Measurements from ENCODE around the gene MT1E. TPM values are rescaled to one million over a fixed set of nuclear protein-coding genes. Genes with fewer than 3 reads are reported as not detected.
A peak's percentile ranks its signal among the peaks of the same experiment; 100 is the strongest.

The MT1E gene
- total and polyA plus RNA-seq, 2 of the 13 experiments (the other 11 are each of a cell fraction or from before 2014, with no cell fraction given) = 110 to 1,072 TPM

- TF ChIP-seq ZNF792 (CRISPR knock-in tag; IDR thresholded peaks at IDR 0.05) (peak; percentile 94), STAG1 (CRISPR knock-in tag; IDR thresholded peaks at IDR 0.05) (0 out of 2 replicates have a peak, but pooled peaks have one; percentile 2), ZNF280D (CRISPR knock-in tag; IDR thresholded peaks at IDR 0.05) (0 out of 2 replicates have a peak, but pooled peaks have one; percentile 60), ZMYM4 (CRISPR knock-in tag; IDR thresholded peaks at IDR 0.05) (peak; percentile 62; the same call in 1 of the 2 replicates), MZF1 (CRISPR knock-in tag; IDR thresholded peaks at IDR 0.05; ENCODE audit: borderline replicate concordance) (no peak), MXD4 (CRISPR knock-in tag; IDR thresholded peaks at IDR 0.05) (peak; percentile 36), SIN3A (IDR thresholded peaks at IDR 0.05; ENCODE audit: borderline replicate concordance, low read depth, low read length) (peak; percentile 78; the same call in 1 of the 2 replicates), NBN (conservative IDR thresholded peaks at IDR 0.05) (no peak), ZNF205 (CRISPR knock-in tag; IDR thresholded peaks at IDR 0.05) (no peak), ZNF232 (CRISPR knock-in tag; IDR thresholded peaks at IDR 0.05; ENCODE audit: borderline replicate concordance) (0 out of 2 replicates have a peak, but pooled peaks have one; percentile 49), MIER3 (CRISPR knock-in tag; IDR thresholded peaks at IDR 0.05; ENCODE audit: borderline replicate concordance) (0 out of 2 replicates have a peak, but pooled peaks have one; percentile 56), PBX3 (CRISPR knock-in tag; IDR thresholded peaks at IDR 0.05; ENCODE audit: borderline replicate concordance) (no peak), ZNF597 (CRISPR knock-in tag; IDR thresholded peaks at IDR 0.05) (no peak), ZBTB38 (CRISPR knock-in tag; IDR thresholded peaks at IDR 0.05) (peak; percentile 39; the same call in 1 of the 2 replicates), PAWR (CRISPR knock-in tag; IDR thresholded peaks at IDR 0.05; ENCODE audit: borderline replicate concordance) (no peak), ZNF343 (CRISPR knock-in tag; IDR thresholded peaks at IDR 0.05) (peak; percentile 87), ZSCAN21 (CRISPR knock-in tag; IDR thresholded peaks at IDR 0.05; ENCODE audit: borderline replicate concordance) (peak; percentile 96), POGK (CRISPR knock-in tag; conservative IDR thresholded peaks at IDR 0.05) (peak; percentile 85), ZNF543 (CRISPR knock-in tag; IDR thresholded peaks at IDR 0.05) (peak; percentile 48; the same call in 1 of the 2 replicates), HIVEP1 (CRISPR knock-in tag; IDR thresholded peaks at IDR 0.05) (peak; percentile 83; the same call in 1 of the 2 replicates), RBM39 (IDR thresholded peaks at IDR 0.05; ENCODE audit: low read depth, low read length, poor library complexity, severe bottlenecking) (peak; percentile 28), ZNF557 (CRISPR knock-in tag; IDR thresholded peaks at IDR 0.05) (peak; percentile 80; the same call in 1 of the 2 replicates)
Measured at GRCh38 chr16:56607109-56607618, 18.4 kb upstream of the MT1E start (continued).

Measured in HepG2 (cell line).